ENCODE data around the gene SH3GLB1. TPM values are rescaled to one million over a fixed set of nuclear protein-coding genes. Genes with fewer than 3 reads are reported as not detected.
A peak's percentile ranks its signal among the peaks of the same experiment; 100 is the strongest.

Gene SH3GLB1
- total and polyA plus RNA-seq, 7 experiments from 2014 or later = 22.9 to 72.0 (median 44.2) TPM

DNA sequence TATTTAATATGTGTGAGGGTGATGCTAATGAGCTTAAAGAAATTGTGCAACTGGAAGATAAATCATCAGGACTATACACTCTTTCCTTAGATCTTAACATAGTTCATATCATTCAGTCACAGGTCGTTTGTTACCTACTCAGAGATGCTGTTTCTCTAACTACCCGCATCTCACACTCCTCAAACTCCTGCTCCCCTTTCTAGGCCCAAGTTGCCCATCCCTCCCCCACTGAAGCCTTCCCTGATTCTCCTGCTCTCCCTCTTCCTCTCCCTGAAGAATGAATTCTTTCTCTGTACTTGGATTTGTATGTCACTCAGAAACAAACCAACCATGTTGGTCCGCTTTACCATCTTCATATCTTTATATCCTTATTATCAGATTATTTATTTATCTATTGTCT lies 9.1 kb downstream of the SH3GLB1 start:
- H3K4me3 Mint-ChIP-seq = peak overlapping the region in 2 of 10 donors; percentile 26 to 51

DNA sequence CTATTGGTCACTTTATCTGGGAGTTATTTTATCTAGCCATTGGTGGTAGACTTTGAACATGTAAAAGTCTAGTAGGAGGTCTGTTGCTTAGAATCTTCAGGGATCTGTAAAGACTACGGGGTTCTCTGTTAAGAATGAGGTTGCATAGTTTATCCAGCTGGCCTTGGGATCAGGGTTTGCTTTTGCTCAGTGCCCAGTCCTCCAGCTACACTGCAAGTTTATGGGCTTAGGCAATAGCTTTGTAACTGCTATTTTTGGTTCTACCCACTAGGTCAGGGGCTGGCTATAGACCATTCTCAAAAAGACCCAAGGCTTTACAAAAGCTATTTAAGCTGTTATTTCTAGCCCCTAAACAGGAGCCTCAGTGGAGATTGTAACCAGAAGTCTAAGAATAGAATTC lies 9.8 kb downstream of the SH3GLB1 start:
- ATAC-seq = no peak

More for the DNA sequence above, 9.1 kb downstream of the SH3GLB1 start:
- peaks cover 0 to 6% (median 4%) of the 10 kb centered on the region in 5 donors for H3K36me3 Mint-ChIP-seq
- Histone ChIP-seq H3K4me1 (ENCODE audit: control insufficient read depth in 2 of 2, insufficient read depth in 2 of 2, low read length in 2 of 2) (peaks cover 9 to 12% of the 10 kb centered on the region in 2 donors), H3K9me3 (ENCODE audit: control insufficient read depth in 2 of 3, low read length in 3 of 3) (no peaks in the 10 kb centered on the region), H3K27me3 (ENCODE audit: control insufficient read depth in 2 of 2, insufficient read depth in 2 of 2, low read length in 2 of 2) (no peaks in the 10 kb centered on the region), H3K27ac (ENCODE audit: low read depth, low read length) (no peak overlapping the region), H3K36me3 (ENCODE audit: control insufficient read depth in 2 of 3, insufficient read depth in 3 of 3, low read length in 3 of 3) (peaks cover 0 to 6% (median 0%) of the 10 kb centered on the region in 3 experiments), H3K4me3 (ENCODE audit: low read length) (no peak overlapping the region)
- ATAC-seq (no peak), DNase-seq (no peak)
- H3K27ac Mint-ChIP-seq = peak overlapping the region in 3 of 9 donors; percentile 10 to 38 (median 33)
- intact Hi-C loops (cut with micrococcal nuclease) = no loop called here
- POLR2A ChIA-PET = interaction anchor here (6.9 kb wide), 1 partner anchor 9 kb away, joined by 54 read pairs; the partner anchor contains the start of gene SH3GLB1
- H3K27me3 Mint-ChIP-seq = no peaks in the 10 kb centered on the region
- CTCF ChIA-PET = interaction anchor here (0.6 to 3.6 kb wide), 2 partner anchors 9 to 30 kb away, joined by 3 to 27 read pairs; partner anchors contain the start of gene SH3GLB1
- H3K9me3 Mint-ChIP-seq = no peaks in the 10 kb centered on the region
- peaks cover 29 to 67% (median 53%) of the 10 kb centered on the region in 7 donors for H3K4me1 Mint-ChIP-seq

DNA sequence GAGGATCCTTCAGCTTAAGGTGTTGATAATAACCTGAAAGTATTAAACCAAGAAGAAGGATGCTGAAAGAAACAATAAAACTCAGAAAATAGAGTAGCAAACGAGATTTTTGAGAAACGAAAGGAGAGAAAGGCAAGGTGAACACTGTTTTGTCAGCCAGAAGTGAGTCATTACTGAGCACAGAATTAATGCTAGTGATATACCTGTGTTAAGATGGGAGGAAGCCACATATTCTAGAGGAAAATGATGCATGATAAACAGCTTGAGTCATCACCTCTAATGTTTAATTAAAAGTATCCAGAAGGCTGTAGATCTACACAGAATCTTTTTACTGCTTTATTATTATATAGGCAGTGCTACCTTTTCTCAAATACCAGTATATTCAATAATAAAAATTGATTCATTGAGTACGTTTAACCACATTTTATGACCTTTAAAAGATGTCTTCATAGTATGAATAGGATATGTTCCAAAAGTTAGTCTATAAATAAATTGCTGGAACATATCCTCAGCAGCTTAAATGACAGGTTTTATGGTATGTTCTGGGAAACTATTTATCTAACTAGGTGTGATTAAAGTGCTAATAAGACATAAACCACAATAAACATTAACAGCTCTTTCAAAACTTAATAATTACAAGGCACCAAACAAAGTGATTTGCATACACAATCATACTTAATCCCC lies 10.3 kb downstream of the SH3GLB1 start:
- ATAC-seq (peak; percentile 29), DNase-seq (no peak)
- Mint-ChIP-seq H3K27ac (peak overlapping the region in 4 of 9 donors; percentile 7 to 61 (median 22)), H3K9me3 (no peaks in the 10 kb centered on the region), H3K4me1 (peaks cover 21 to 58% (median 41%) of the 10 kb centered on the region in 7 donors), H3K4me3 (peak overlapping the region in 2 of 10 donors; percentile 2 to 31), H3K27me3 (no peaks in the 10 kb centered on the region), H3K36me3 (peaks cover 0 to 8% (median 4%) of the 10 kb centered on the region in 5 donors)
- no peaks in the 10 kb centered on the region for H3K27me3 ChIP-seq (ENCODE audit: control insufficient read depth in 2 of 2, insufficient read depth in 2 of 2, low read length in 2 of 2)
- CTCF ChIA-PET = interaction anchor here (0.6 to 3.6 kb wide), 3 partner anchors 10 to 21 kb away, joined by 3 to 27 read pairs (median 5); partner anchors contain the start of gene SH3GLB1
- POLR2A ChIA-PET = interaction anchor here (6.9 kb wide), 1 partner anchor 10 kb away, joined by 54 read pairs; the partner anchor contains the start of gene SH3GLB1
- H3K4me3 ChIP-seq (ENCODE audit: low read length) = no peak overlapping the region
- intact Hi-C loops (cut with micrococcal nuclease) = loop anchor here in 1 of 2 donors (1.0 kb wide), 1 partner anchor 8 kb away; no protein-coding TSS in a partner anchor
- H3K4me1 ChIP-seq (ENCODE audit: control insufficient read depth in 2 of 2, insufficient read depth in 2 of 2, low read length in 2 of 2) = peaks cover 9 to 12% of the 10 kb centered on the region in 2 donors
- no peaks in the 10 kb centered on the region for H3K9me3 ChIP-seq (ENCODE audit: control insufficient read depth in 2 of 3, low read length in 3 of 3)
- peaks cover 0 to 6% (median 0%) of the 10 kb centered on the region in 3 experiments for H3K36me3 ChIP-seq (ENCODE audit: control insufficient read depth in 2 of 3, insufficient read depth in 3 of 3, low read length in 3 of 3)
- peak overlapping the region; percentile 23 for H3K27ac ChIP-seq (ENCODE audit: low read depth, low read length)

More for the DNA sequence above, 9.8 kb downstream of the SH3GLB1 start:
- Mint-ChIP-seq H3K9me3 (no peaks in the 10 kb centered on the region), H3K4me1 (peaks cover 25 to 63% (median 47%) of the 10 kb centered on the region in 7 donors), H3K27ac (peak overlapping the region in 3 of 9 donors; percentile 7 to 33 (median 10)), H3K4me3 (peak overlapping the region in 2 of 10 donors; percentile 2 to 31), H3K27me3 (no peaks in the 10 kb centered on the region), H3K36me3 (peaks cover 0 to 8% (median 4%) of the 10 kb centered on the region in 5 donors)
- CTCF ChIA-PET = interaction anchor here (0.6 to 3.6 kb wide), 3 partner anchors 9 to 98 kb away, joined by 3 to 27 read pairs (median 3); partner anchors contain the start of gene SH3GLB1
- DNase-seq = no peak
- Histone ChIP-seq H3K9me3 (ENCODE audit: control insufficient read depth in 2 of 3, low read length in 3 of 3) (no peaks in the 10 kb centered on the region), H3K27me3 (ENCODE audit: control insufficient read depth in 2 of 2, insufficient read depth in 2 of 2, low read length in 2 of 2) (no peaks in the 10 kb centered on the region), H3K4me3 (ENCODE audit: low read length) (no peak overlapping the region), H3K4me1 (ENCODE audit: control insufficient read depth in 2 of 2, insufficient read depth in 2 of 2, low read length in 2 of 2) (peaks cover 9 to 12% of the 10 kb centered on the region in 2 donors), H3K27ac (ENCODE audit: low read depth, low read length) (peak overlapping the region; percentile 23), H3K36me3 (ENCODE audit: control insufficient read depth in 2 of 3, insufficient read depth in 3 of 3, low read length in 3 of 3) (peaks cover 0 to 6% (median 0%) of the 10 kb centered on the region in 3 experiments)
- POLR2A ChIA-PET = interaction anchor here (6.9 kb wide), 1 partner anchor 10 kb away, joined by 54 read pairs; the partner anchor contains the start of gene SH3GLB1
- intact Hi-C loops (cut with micrococcal nuclease) = loop anchor here in 1 of 2 donors (1.0 kb wide), 1 partner anchor 8 kb away; no protein-coding TSS in a partner anchor

DNA sequence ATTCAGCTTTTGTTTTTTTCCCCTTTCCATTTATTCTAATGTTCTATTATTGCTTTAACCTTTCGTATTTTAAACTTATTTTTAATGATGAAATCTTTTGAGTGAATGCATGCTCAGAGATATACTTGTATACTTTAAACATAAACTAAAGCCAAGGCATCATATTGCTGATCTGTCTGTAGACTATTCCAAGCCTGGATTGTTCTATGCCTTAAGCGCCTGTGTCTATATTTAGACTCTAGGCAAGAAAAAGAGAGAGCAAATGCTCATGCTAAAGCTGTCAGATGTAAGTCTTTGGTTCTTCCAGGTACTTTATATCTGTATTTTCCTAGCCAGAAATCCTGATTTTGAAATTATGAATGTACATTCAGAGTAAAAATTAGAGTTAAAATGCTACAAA lies 14.4 kb downstream of the SH3GLB1 start:
- no peaks in the 10 kb centered on the region for H3K9me3 ChIP-seq (ENCODE audit: control insufficient read depth in 2 of 3, low read length in 3 of 3)
- CTCF ChIA-PET = interaction anchor here (1.1 to 3.0 kb wide), 2 partner anchors 14 to 23 kb away, joined by 3 to 8 read pairs; partner anchors contain the start of gene SH3GLB1
- ATAC-seq = no peak

DNA sequence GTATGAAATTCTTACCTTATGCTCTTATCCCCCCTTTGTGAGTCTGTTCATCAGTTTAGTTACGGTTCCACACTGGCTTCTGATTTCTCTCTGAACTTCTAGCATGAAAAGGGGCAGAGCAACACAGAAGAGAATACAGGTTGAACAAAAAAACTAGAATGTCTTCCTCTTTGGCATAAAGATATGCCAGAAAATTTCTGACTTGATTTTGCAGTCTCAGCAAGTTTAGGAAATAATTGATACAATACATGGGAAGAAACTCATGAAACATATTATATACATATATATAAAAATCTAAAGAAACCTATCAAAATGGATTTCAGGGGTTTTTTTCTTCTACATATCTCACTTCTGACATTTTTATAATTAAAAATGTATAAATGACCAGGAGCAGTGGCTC lies 27.0 kb downstream of the SH3GLB1 start:
- Histone ChIP-seq H3K36me3 (ENCODE audit: control insufficient read depth in 2 of 3, insufficient read depth in 3 of 3, low read length in 3 of 3) (peaks cover 1 to 31% (median 8%) of the 10 kb centered on the region in 3 experiments), H3K9me3 (ENCODE audit: control insufficient read depth in 2 of 3, low read length in 3 of 3) (no peaks in the 10 kb centered on the region), H3K27me3 (ENCODE audit: control insufficient read depth in 2 of 2, insufficient read depth in 2 of 2, low read length in 2 of 2) (no peaks in the 10 kb centered on the region), H3K27ac (ENCODE audit: low read depth, low read length) (no peak overlapping the region), H3K4me3 (ENCODE audit: low read length) (no peak overlapping the region), H3K4me1 (ENCODE audit: control insufficient read depth in 2 of 2, insufficient read depth in 2 of 2, low read length in 2 of 2) (no peaks in the 10 kb centered on the region)
- intact Hi-C loops (cut with micrococcal nuclease) = no loop called here
- H3K4me3 Mint-ChIP-seq = no peak overlapping the region
- peaks cover 0 to 20% (median 15%) of the 10 kb centered on the region in 7 donors for H3K4me1 Mint-ChIP-seq
- H3K36me3 Mint-ChIP-seq = peaks cover 11 to 30% (median 18%) of the 10 kb centered on the region in 5 donors
- no peaks in the 10 kb centered on the region for H3K27me3 Mint-ChIP-seq
- ATAC-seq (no peak), DNase-seq (no peak)
- peak overlapping the region in 4 of 9 donors; percentile 34 to 68 (median 42) for H3K27ac Mint-ChIP-seq
- ChIA-PET POLR2A (interaction anchor here (0.6 kb wide), 1 partner anchor 61 kb away, joined by 3 read pairs; no protein-coding TSS in a partner anchor), CTCF (interaction anchor here (0.7 to 1.8 kb wide), 2 partner anchors 25 to 27 kb away, joined by 3 to 5 read pairs; partner anchors contain the start of gene SH3GLB1)
- H3K9me3 Mint-ChIP-seq = no peaks in the 10 kb centered on the region

More for the DNA sequence above, 14.4 kb downstream of the SH3GLB1 start:
- peaks cover 14 to 40% (median 25%) of the 10 kb centered on the region in 7 donors for H3K4me1 Mint-ChIP-seq
- H3K27me3 Mint-ChIP-seq = no peaks in the 10 kb centered on the region
- Histone ChIP-seq H3K4me3 (ENCODE audit: low read length) (no peak overlapping the region), H3K36me3 (ENCODE audit: control insufficient read depth in 2 of 3, insufficient read depth in 3 of 3, low read length in 3 of 3) (peaks cover 0 to 15% (median 8%) of the 10 kb centered on the region in 3 experiments), H3K4me1 (ENCODE audit: control insufficient read depth in 2 of 2, insufficient read depth in 2 of 2, low read length in 2 of 2) (peaks cover 4 to 8% of the 10 kb centered on the region in 2 donors), H3K27me3 (ENCODE audit: control insufficient read depth in 2 of 2, insufficient read depth in 2 of 2, low read length in 2 of 2) (no peaks in the 10 kb centered on the region), H3K27ac (ENCODE audit: low read depth, low read length) (no peak overlapping the region)
- no peak for DNase-seq
- POLR2A ChIA-PET = interaction anchor here (6.9 kb wide), 1 partner anchor 14 kb away, joined by 54 read pairs; the partner anchor contains the start of gene SH3GLB1
- no peak overlapping the region for H3K4me3 Mint-ChIP-seq
- H3K36me3 Mint-ChIP-seq = peaks cover 0 to 23% (median 4%) of the 10 kb centered on the region in 5 donors
- intact Hi-C loops (cut with micrococcal nuclease) = loop anchor here in 1 of 2 donors (2.0 kb wide), 1 partner anchor 14 kb away; the partner anchor contains the start of gene SH3GLB1
- H3K9me3 Mint-ChIP-seq = no peaks in the 10 kb centered on the region
- peak overlapping the region in 1 of 9 donors; percentile 45 for H3K27ac Mint-ChIP-seq

DNA sequence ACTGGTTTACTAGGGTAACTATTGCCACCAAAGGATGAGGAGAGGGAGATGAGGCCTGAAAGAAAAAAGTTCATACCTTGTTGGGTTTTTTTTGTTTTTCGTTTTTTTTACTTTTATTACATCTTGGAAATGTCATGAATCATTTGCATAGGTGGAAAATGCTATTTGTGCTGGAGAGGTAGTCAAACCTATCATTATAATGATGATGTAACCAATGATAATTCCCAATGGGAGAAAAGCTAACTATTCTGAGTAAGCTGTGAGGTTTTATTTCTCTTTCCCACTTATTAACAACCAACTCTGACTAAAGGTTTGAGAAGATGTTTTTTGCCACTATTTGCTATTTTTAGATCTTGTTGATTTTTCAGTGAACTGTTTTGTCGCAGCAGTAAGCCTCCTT lies 29.0 kb downstream of the SH3GLB1 start:
- no peak for ATAC-seq
- POLR2A ChIA-PET = interaction anchor here (0.9 to 1.5 kb wide), 2 partner anchors 23 to 29 kb away, joined by 3 to 7 read pairs; partner anchors contain the start of gene SH3GLB1

More for the DNA sequence above, 29.0 kb downstream of the SH3GLB1 start:
- CTCF ChIA-PET = interaction anchor here (1.2 kb wide), 1 partner anchor 30 kb away, joined by 5 read pairs; the partner anchor contains the start of gene SH3GLB1
- Histone ChIP-seq H3K4me1 (ENCODE audit: control insufficient read depth in 2 of 2, insufficient read depth in 2 of 2, low read length in 2 of 2) (no peaks in the 10 kb centered on the region), H3K27ac (ENCODE audit: low read depth, low read length) (no peak overlapping the region), H3K9me3 (ENCODE audit: control insufficient read depth in 2 of 3, low read length in 3 of 3) (no peaks in the 10 kb centered on the region), H3K4me3 (ENCODE audit: low read length) (no peak overlapping the region), H3K27me3 (ENCODE audit: control insufficient read depth in 2 of 2, insufficient read depth in 2 of 2, low read length in 2 of 2) (no peaks in the 10 kb centered on the region), H3K36me3 (ENCODE audit: control insufficient read depth in 2 of 3, insufficient read depth in 3 of 3, low read length in 3 of 3) (peaks cover 6 to 34% (median 13%) of the 10 kb centered on the region in 3 experiments)
- Mint-ChIP-seq H3K27ac (peak overlapping the region in 4 of 9 donors; percentile 15 to 56 (median 48)), H3K27me3 (no peaks in the 10 kb centered on the region), H3K9me3 (no peaks in the 10 kb centered on the region), H3K4me3 (no peak overlapping the region), H3K4me1 (peaks cover 0 to 11% (median under 1%) of the 10 kb centered on the region in 7 donors), H3K36me3 (peaks cover 17 to 40% (median 20%) of the 10 kb centered on the region in 5 donors)
- no peak for DNase-seq
- intact Hi-C loops (cut with micrococcal nuclease) = no loop called here
